DND-41 (cell line): ENCODE results near the gene ATP6AP1.

Experiments used
- ATAC-seq: fragments of 200-7000 bp; cut with Tn5 transposase; 3 replicates; pipeline ENCODE4 v1.9.1; 2021; ENCODE audit warnings: low read depth; ENCODE audit not compliant: insufficient read depth
- DNase-seq: peaks from one replicate; pipeline ENCODE4 v3.0.0-alpha.2; 2020
- H2AFZ ChIP-seq: 2 replicates; pipeline ENCODE4 v1.6.0; 2012; ENCODE audit warnings: low read depth, low read length
- H3K27ac ChIP-seq: 2 replicates; pipeline ENCODE4 v1.5.1; 2012; ENCODE audit warnings: low read length, inconsistent platforms
- H3K27me3 ChIP-seq: fragments of 200-600 bp; sonication (generic); 2 replicates; pipeline ENCODE4 v1.6.0; 2012; ENCODE audit warnings: low read length, mild to moderate bottlenecking, inconsistent platforms; ENCODE audit not compliant: insufficient read depth, poor library complexity
- H3K36me3 ChIP-seq: 2 replicates; pipeline ENCODE4 v1.5.1; 2012; ENCODE audit warnings: low read length, inconsistent platforms; ENCODE audit not compliant: insufficient read depth
- H3K4me1 ChIP-seq: 2 replicates; pipeline ENCODE4 v1.5.1; 2012; ENCODE audit warnings: mild to moderate bottlenecking, low read length; ENCODE audit not compliant: insufficient read depth
- H3K4me2 ChIP-seq: 2 replicates; pipeline ENCODE4 v1.6.0; 2012; ENCODE audit warnings: mild to moderate bottlenecking, moderate library complexity, low read length, inconsistent platforms; ENCODE audit not compliant: insufficient read depth
- H3K4me3 ChIP-seq, 2 experiments: fragments of 200-600 bp in 1 of 2; shearing (Covaris generic) in 1 of 2; 2 replicates each; pipeline ENCODE4 v1.5.1; 2012 to 2016; ENCODE audit warnings: inconsistent platforms in 2 of 2, low read length in 2 of 2, mild to moderate bottlenecking in 2 of 2, low read depth in 1 of 2, moderate library complexity in 1 of 2
- H3K79me2 ChIP-seq: 2 replicates; pipeline ENCODE4 v1.6.0; 2012; ENCODE audit warnings: low read length, inconsistent platforms; ENCODE audit not compliant: insufficient read depth
- H3K9ac ChIP-seq: 2 replicates; pipeline ENCODE4 v1.6.0; 2012; ENCODE audit warnings: low read depth, mild to moderate bottlenecking, inconsistent platforms, low read length, moderate library complexity
- H3K9me3 ChIP-seq: 2 replicates; pipeline ENCODE4 v1.5.1; 2012; ENCODE audit warnings: low read length, moderate library complexity, mild to moderate bottlenecking, inconsistent platforms; ENCODE audit not compliant: insufficient read depth, severe bottlenecking
- H4K20me1 ChIP-seq: 2 replicates; pipeline ENCODE4 v1.6.0; 2012; ENCODE audit warnings: low read length; ENCODE audit not compliant: insufficient read depth
- EZH2 ChIP-seq: IDR thresholded peaks from 3 replicates; pipeline ENCODE4 v1.6.1; 2012; ENCODE audit warnings: borderline replicate concordance, low read depth, mild to moderate bottlenecking, moderate library complexity, low read length, inconsistent platforms; ENCODE audit not compliant: severe bottlenecking
- TF ChIP-seq, protein P1 (sequence below): IDR thresholded peaks from 2 replicates; pipeline ENCODE4 v1.5.1; 2012; ENCODE audit warnings: borderline replicate concordance, low read length, moderate library complexity, mild to moderate bottlenecking; ENCODE audit not compliant: poor library complexity, severe bottlenecking; ENCODE audit errors: extremely low read depth

ATP6AP1 gene

DNA sequence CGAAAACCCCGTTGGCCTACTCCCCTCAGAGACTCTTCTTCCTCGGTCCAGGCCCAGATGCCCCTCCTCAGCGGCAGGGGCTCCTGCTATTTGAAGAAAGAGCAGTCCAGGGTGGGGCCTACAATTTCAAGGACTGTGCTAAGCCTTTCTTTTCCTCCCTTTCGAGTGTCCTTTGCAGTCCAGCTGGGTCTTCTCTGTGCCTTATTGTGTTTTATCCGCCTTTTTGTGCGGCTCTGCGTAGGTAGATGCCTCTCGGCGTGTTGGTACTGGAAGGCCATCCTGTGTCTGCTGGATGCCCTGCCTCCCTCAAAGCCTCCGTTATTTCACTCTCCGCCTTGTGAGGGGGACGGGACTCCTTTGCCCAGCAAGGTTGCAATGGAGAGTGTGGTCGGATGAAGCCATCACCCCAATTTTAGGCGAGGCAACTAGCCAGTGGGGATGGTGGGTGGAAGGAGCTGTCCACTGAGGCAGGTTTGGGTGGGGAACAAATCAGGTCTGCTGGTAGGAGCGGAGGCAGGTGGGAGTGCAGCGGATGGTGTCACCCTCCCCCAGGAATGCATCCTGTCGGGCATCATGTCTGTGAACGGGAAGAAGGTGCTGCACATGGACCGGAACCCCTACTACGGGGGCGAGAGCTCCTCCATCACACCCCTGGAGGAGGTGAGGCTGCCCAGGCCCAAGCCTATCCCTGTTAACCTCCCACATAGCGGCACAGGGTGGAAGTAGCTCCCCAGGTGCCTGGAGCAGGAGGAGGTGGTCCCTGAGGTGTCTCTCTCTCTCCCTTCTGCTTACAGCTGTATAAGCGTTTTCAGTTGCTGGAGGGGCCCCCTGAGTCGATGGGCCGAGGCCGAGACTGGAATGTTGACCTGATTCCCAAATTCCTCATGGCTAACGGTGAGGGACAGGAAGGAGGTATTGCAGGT is 9.8 kb downstream of the ATP6AP1 start:
- ATAC-seq: no peak
- peak overlapping the region; percentile 56 for H3K27ac ChIP-seq
- peak overlapping the region; percentile 67 for H3K9ac ChIP-seq
- DNase-seq: no peak
- H3K79me2 ChIP-seq: peaks cover 31% of the 10 kb centered on the region
- H3K4me3 ChIP-seq: peak overlapping the region; percentile 33 to 73; a peak in 3 of 4 replicates
- TF ChIP-seq, protein P1, sequence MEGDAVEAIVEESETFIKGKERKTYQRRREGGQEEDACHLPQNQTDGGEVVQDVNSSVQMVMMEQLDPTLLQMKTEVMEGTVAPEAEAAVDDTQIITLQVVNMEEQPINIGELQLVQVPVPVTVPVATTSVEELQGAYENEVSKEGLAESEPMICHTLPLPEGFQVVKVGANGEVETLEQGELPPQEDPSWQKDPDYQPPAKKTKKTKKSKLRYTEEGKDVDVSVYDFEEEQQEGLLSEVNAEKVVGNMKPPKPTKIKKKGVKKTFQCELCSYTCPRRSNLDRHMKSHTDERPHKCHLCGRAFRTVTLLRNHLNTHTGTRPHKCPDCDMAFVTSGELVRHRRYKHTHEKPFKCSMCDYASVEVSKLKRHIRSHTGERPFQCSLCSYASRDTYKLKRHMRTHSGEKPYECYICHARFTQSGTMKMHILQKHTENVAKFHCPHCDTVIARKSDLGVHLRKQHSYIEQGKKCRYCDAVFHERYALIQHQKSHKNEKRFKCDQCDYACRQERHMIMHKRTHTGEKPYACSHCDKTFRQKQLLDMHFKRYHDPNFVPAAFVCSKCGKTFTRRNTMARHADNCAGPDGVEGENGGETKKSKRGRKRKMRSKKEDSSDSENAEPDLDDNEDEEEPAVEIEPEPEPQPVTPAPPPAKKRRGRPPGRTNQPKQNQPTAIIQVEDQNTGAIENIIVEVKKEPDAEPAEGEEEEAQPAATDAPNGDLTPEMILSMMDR: no peak
- TF ChIP-seq EZH2: no peak
- H3K4me2 ChIP-seq: peak overlapping the region; percentile 91
- no peak overlapping the region for H2AFZ ChIP-seq
- H3K4me1 ChIP-seq: peaks cover 30% of the 10 kb centered on the region
- no peaks in the 10 kb centered on the region for H3K9me3 ChIP-seq
- peaks cover 28% of the 10 kb centered on the region for H4K20me1 ChIP-seq
- H3K36me3 ChIP-seq: peaks cover 71% of the 10 kb centered on the region
- no peaks in the 10 kb centered on the region for H3K27me3 ChIP-seq

DNA sequence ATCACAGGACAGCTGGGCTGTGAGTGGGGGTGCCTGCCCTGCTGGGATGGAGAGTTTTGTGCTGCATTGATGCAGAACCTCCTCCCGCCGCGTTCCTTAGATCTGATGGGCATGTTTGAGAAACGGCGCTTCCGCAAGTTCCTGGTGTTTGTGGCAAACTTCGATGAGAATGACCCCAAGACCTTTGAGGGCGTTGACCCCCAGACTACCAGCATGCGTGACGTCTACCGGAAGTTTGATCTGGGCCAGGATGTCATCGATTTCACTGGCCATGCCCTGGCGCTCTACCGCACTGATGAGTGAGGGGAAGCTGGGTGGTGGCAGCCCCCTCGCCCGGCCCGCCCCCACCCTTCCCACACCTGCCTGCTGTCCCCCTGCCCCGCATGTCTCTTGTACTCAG is 11.4 kb downstream of the ATP6AP1 start:
- Histone ChIP-seq H3K4me3 (no peak overlapping the region), H3K36me3 (peaks cover 56% of the 10 kb centered on the region), H4K20me1 (peaks cover 31% of the 10 kb centered on the region), H3K27ac (no peak overlapping the region), H3K27me3 (no peaks in the 10 kb centered on the region), H3K4me1 (peaks cover 43% of the 10 kb centered on the region), H3K79me2 (peaks cover 31% of the 10 kb centered on the region), H2AFZ (no peak overlapping the region), H3K9me3 (no peaks in the 10 kb centered on the region), H3K4me2 (no peak overlapping the region), H3K9ac (no peak overlapping the region)
- ATAC-seq (no peak), DNase-seq (no peak)
- TF ChIP-seq, protein P1: no peak
- TF ChIP-seq EZH2: no peak

DNA sequence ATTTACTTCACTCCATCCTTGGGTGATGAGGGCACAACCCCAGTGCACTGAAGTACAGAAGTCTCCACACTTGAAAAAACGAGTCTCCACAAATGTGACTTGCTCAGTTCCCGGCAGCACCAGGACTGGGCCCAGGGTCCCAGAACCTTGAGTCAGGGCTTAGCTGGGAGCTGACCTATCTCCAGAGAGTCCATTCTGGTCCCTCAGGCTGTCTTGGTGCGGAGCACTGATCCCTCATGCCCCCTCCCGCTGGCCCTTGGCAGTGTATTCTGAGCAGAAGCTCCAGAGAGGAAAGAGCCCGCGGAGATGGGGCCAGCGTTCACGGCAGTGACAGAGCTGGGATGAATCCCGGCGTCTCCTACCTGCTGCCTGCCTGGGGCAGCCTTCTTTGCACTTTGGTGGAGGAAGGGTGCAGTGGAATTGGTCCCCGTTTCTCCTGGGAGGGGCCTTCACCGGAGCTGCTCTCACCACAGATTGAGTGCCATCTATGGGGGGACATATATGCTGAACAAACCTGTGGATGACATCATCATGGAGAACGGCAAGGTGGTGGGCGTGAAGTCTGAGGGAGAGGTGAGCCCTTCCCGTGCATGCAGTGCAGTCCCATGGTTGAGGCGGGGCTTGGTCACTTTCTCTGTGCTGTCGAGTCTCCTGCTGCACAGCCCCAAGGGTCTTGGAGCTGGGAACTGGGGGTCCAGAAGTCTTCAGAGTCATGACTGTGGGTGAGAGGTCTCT is 12.3 kb downstream of the ATP6AP1 start:
- Histone ChIP-seq H3K4me2 (no peak overlapping the region), H3K4me1 (peaks cover 41% of the 10 kb centered on the region), H3K4me3 (no peak overlapping the region), H3K27me3 (no peaks in the 10 kb centered on the region), H3K36me3 (peaks cover 46% of the 10 kb centered on the region), H4K20me1 (peaks cover 31% of the 10 kb centered on the region), H3K9me3 (no peaks in the 10 kb centered on the region), H2AFZ (no peak overlapping the region), H3K27ac (no peak overlapping the region), H3K79me2 (peaks cover 31% of the 10 kb centered on the region), H3K9ac (no peak overlapping the region)
- no peak for ATAC-seq
- no peak for DNase-seq
- no peak for TF ChIP-seq EZH2
- TF ChIP-seq, protein P1: no peak
